Dedifferentiated amniotic fluid mesenchymal stem cell (primary cell): ENCODE measurements around the gene LGALS4.
"Not testable (repeated sequence)": the region's sequence is repeated elsewhere in the genome, so short reads cannot be mapped to it uniquely, and the experiment has no call there.

ENCODE experiments used
- DNase-seq: peaks from one replicate; pipeline ENCODE4 v3.0.0-alpha.2; 2016; ENCODE audit errors: extremely low spot score

LGALS4 gene

DNA sequence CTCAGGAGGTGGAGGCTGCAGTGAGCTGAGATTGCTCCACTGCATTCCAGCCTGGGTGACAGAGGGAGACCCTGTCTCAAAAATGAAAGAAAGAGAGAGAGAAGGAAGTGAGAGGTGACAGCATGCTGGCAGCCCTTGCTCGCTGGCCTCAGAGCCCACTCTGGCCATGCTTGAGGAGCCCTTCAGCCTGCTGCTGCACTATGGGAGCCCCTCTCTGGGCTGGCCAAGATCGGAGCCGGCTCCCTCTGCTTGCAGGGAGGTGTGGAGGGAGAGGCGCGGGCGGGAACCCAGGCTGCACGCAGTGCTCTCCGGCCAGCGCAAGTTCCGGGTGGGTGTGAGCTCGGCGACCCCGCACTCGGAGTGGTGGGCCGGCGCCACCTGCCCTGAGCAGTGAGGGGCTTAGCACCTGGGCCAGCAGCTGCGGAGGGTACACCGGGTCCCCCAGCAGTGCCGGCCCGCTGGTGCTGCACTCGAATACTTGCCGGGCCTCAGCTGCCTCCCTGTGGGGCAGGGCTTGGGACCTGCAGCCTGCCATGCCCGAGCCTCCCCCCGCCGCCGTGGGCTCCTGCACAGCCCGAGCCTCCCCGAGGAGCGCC lies 8.6 kb upstream of the LGALS4 start:
- DNase-seq = not testable (repeated sequence)

DNA sequence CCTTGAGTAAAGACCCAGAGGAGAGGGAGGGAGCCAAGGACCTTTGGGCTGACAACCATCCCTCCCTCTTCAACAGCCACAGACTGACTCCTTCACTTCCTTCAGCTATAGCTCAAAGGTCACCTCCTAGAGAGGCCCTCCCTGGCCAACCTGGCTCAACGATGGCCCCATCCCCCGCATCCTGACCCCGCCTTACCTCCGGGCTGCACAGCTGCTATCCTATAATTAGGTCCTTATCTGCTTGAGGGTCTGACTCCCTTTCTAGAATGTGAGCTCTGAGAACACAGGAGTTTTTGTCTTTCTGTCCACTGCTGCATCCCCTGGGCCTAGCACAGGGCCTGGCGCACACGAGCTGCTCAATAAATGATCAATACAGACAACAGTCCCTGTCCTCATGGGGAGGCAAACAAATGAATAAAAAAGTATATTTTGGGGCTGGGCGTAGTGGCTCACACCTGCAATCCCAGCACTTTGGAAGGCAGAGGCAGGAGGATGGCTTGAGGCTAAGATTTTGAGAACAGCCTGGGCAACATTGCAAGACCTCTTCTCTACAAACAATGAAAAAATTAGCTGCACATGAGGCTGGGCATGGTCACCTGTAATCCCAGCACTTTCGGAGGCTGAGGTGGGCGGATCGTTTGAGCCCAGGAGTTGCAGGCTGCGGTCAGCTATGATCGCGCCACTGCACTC lies 6.6 kb upstream of the LGALS4 start:
- no peak for DNase-seq

- DNase-seq = no peak
Measured at GRCh38 chr19:38817081-38817480, 4.3 kb upstream of the LGALS4 start.

GRCh38 chr19:38816131-38816750 lies 3.5 kb upstream of the LGALS4 start:
- no peak for DNase-seq

- no peak for DNase-seq
Measured at GRCh38 chr19:38815059-38816001, 2.6 kb upstream of the LGALS4 start.

DNA sequence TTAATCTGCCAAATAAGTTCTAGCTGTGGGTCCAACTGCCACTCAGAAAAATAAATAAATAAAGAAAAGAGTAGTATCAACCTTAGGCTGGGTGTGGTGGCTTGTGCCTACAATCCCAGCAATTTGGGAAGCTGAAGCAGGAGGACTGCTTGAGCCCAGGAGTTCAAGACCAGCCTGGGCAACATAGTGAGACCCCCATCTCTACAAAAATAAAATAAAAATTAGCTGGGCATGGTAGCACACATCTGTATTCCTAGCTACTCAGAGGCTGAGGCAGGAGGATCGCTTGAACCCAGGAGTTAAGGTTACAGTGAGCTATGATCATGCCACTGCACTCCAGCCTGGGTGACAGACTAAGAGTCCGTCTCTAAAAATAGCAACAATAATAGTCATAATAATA lies 1.2 kb upstream of the LGALS4 start:
- DNase-seq = not testable (repeated sequence)

DNA sequence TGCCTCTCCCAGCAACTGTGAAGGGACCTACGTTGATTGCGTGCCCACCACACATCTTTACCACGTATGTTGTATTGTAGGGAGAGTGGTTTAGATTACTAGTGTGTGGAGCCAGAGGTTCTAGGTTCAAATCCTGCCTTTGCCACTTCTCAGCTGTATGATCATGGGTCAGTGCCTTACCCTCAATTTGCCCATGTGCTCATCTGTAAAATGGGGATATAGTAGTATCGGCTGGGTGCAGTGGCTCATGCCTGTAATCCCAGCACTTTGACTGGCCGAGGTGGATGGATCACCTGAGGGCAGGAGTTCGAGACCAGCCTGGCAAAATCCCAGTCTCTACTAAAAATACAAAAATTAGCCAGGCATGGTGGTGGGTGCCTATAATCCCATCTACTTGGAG lies 578 bp upstream of the LGALS4 start:
- DNase-seq = no peak

DNA sequence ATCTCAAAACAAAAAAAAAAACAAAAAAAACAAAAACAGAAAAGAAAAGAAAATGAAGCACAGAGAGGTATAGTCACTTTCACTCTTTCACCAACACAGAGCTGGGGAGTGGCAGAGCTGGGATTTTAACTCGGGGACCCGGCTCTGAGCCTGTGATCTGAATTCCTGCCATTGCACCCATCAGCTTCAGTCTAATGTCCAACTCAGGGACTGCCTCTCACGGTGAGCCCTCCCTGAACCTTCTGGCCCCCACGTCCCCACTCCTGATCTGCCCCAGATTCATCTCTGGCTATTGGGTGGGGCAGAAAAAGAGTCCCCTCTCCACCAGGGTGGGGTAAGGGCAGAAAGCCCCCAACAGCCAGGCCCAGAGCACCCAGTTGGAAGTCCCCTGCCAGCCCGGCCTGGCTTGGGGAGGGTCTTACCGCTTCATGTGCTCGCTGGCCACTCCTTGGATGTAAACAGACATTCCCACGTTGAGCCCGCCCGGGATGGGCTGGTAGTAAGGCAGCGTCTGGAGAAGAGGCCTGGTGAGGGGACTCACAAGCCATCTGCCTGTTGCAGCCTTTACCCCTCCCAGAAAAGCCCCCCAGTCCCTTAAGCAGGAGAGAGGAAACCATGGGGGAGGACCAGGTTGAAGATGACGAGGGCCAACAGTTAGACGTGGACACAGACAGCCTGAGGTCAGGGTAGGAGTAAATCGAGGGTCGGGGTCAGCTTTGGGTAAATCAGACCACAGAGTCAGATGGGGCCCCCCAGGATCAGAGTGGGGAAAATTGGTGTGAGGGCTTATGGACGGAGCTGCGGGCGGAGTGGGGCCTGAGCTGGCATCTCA lies 520 bp downstream of the LGALS4 start:
- no peak for DNase-seq

GRCh38 chr19:38809592-38810252 lies 3.0 kb downstream of the LGALS4 start:
- no peak for DNase-seq

DNA sequence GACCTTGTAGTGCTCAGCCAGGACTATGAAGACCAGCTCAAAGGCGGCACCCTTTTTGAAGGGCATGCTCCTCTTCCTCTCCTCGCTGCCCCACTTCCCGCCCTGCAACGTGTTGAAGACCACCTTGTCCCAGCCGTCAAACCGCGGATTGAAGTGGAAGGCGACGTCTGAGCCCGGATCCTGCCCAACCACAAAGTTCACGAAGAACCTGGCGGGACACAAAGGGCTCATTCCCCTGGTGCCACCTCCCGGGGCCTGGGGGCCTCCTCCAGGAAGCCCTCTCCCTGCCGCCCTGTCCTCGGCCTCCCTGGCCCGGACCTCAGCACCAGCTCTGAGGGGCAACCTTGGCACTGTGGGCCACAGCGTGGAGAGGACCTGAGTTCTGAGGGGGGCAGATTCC lies 4.0 kb downstream of the LGALS4 start:
- DNase-seq = no peak

- DNase-seq = not testable (repeated sequence)
Measured at GRCh38 chr19:38807374-38808098, 5.2 kb downstream of the LGALS4 start.

- DNase-seq = no peak
Measured at GRCh38 chr19:38806371-38806770, 6.4 kb downstream of the LGALS4 start.

GRCh38 chr19:38805180-38805579 lies 7.6 kb downstream of the LGALS4 start:
- no peak for DNase-seq

DNA sequence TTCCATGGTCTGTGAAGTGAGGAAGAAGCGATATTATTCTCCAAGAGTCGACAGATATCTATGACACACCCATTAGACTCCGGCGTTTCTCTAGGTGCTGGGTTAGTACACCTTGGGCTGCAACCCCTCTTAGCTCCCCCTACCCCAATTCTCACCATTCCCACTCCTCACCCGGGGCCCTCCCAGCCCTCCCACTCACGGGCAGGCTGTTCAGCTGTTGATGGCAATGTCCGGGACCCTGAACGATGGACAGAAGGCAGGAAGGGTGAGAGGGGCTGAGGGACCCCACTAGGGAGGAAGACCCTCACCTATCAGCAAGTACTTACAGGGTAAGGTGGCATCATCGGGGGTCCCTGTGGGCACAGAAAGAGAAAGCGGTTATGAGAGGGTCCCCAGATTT lies 9.2 kb downstream of the LGALS4 start:
- no peak for DNase-seq

DNA sequence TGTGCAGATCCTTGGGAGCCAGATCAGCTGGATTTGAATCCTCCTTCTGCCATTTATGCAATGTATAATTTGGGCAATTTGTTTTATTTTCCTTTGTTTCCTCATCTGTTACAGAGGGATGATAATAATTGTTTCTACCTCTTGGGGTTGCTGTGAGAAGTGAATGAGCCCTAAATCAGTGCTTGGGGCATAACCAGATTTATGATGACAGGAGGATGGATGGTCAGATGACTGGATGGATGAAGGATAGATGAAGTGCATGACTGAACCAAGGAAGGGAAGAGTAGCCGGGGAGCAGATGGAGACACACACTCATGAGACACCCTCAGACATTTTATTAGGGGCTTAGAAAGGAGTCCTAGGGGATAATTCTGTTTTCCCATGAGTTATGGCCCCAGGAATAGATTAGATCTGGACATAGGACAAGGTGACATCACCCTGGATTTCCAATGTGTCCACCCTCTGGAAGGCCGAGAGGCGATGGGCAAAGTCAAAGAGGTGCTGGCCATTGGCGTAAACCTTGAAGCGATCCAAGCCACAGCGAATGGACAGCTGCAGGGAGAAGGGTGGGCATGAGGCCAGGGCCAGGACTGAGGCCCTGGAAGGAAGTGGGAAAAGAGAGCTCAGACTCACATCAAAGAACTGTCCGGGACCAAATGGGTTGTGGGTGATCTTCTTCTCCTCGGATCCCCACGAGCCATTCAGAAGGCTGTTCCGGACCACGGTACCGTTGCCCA lies 11.2 kb downstream of the LGALS4 start:
- DNase-seq = no peak

DNA sequence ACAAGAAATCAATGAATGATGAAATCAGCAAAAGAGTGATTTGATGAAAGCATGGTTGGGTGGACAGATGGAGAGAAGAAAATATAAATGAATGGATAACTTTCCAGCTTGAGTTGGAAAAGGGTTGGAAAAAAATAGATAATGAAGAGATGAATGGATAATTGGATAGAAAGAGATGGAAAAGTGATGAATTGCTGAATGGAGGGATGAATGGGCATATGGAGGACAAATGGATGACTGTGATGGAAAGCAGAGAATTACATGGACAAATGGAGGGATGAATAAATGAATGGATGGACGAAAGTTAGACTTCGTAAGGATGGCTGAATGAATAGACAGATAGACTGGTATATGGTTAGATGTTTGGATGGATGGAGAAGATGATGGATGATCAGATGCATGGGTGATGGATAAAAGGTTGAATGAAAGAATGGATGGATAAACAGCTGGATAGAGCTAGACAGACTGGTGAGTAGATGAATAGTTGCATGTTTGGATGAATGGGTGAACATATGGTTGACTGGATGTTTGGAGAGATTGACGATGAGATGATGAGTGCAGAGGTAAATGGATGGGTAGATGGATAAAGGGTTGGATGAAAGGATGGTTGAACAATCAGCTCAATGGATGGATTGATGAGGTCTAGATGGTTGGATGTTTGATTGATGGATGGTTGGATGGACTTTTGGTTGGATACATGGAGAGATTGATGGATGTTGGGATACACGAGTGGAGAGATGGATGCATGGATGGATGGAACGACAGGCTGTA lies 12.0 kb downstream of the LGALS4 start:
- no peak for DNase-seq

- DNase-seq = no peak
Measured at GRCh38 chr19:38799104-38799503, 13.6 kb downstream of the LGALS4 start.

DNA sequence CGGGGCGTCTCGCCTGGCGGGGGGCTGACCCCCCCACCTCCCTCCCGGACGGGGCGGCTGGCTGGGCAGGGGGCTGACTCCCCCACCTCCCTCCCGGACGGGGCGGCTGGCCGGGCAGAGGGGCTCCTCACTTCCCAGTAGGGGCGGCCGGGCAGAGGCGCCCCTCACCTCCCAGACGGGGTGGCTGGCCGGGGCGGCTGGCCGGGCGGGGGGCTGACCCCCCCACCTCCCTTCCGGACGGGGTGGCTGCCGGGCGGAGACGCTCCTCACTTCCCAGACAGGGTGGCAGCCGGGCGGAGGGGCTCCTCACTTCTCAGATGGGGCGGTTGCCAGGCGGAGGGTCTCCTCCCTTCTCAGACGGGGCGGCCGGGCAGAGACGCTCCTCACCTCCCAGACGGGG lies 15.0 kb downstream of the LGALS4 start:
- DNase-seq = not testable (repeated sequence)

DNA sequence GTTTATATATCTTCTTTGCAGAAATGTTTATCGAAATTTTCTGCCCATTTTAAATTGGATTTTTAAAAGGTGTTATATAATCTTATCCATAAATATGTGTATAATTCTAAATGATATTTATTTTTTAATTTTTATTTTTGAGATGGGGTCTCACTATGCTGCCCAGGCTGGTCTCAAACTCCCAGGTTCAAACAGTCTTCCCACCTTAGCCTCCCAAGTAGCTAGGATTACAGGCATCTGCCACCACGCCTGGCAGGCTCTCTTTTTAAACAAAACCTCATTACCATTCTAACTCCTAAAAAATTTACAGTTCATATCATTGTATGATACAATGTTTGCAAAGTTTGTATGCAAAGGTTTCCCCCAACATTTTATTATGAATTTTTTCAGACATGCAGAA lies 16.6 kb downstream of the LGALS4 start:
- no peak for DNase-seq
